Measurements from ENCODE around the gene SVEP1. TPM values are rescaled to one million over a fixed set of nuclear protein-coding genes. Genes with fewer than 3 reads are reported as not detected.

Gene SVEP1
- total RNA-seq, 2 donors from 2014 or later: 6.5 to 16.9 TPM

GRCh38 chr9:110340306-110340705 is 239.2 kb downstream of the SVEP1 start:
- intact Hi-C loops (cut with DNase I, micrococcal nuclease): no loop called here
- ATAC-seq (no peak), DNase-seq (no peak)

DNA sequence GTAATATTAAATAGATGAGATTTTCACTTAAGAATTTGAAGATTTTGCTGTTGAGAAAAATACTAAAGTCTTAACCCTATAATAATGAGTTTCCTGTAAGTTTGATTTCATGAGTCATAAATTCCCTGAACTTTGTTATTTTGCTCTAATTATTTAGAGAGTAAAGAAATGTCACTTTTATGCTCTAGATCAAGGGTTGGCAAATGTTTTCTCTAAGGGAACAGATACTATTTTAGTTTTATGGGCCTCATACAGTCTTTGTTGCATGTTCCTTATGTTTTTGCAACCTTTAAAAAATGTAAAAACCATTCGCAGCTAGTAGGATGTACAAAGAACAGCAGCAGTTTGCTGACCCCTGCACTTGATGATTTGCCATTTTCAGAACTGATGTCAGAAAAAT is 241.4 kb downstream of the SVEP1 start:
- ATAC-seq: no peak
- intact Hi-C loops (cut with DNase I, micrococcal nuclease): no loop called here

DNA sequence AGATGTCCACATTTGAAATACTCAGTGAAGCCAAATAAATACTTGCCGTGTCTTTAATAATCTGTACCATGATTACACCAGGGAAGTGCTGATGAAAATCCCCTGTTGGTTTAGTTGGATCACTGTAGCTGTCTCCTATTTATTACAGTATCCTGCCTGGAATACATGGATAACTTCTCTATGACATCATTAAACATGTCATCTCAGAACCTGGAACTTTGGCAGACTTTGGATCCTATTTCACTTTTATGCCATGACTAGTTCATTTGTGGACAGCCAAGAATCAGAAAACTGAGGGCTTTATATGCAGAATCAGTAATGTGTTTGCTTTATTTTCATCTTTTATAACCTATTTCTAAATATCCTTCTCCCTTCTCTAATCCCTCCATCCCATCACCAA is 241.8 kb downstream of the SVEP1 start, which contains the start of gene TXNDC8:
Gene TXNDC8, minus strand, starts transcription at position 137 of the 400 bp plus-strand sequence.
- ATAC-seq: no peak
- DNase-seq: no peak
- intact Hi-C loops (cut with DNase I, micrococcal nuclease): no loop called here

More for the DNA sequence above, 241.4 kb downstream of the SVEP1 start:
- no peak for DNase-seq

DNA sequence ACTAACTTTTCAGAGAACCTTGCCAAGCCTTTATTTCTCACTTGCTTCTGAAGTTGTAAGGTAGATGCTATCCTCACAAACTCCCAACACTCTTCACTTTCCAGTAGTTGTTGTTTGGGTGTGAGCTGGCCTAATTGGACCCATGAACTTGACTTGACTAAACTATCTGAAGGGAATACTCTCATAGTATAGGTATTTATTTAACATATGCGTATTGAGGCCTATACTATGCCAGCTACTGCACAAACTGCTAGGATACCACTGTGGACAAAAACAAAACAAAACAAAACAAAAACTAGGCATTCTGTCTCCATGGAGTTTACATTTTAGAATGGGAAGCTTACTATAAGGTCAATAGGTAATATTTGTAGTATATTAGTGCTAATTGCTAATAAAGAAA is 243.2 kb downstream of the SVEP1 start:
- intact Hi-C loops (cut with DNase I, micrococcal nuclease): no loop called here
- ATAC-seq (no peak), DNase-seq (no peak)

DNA sequence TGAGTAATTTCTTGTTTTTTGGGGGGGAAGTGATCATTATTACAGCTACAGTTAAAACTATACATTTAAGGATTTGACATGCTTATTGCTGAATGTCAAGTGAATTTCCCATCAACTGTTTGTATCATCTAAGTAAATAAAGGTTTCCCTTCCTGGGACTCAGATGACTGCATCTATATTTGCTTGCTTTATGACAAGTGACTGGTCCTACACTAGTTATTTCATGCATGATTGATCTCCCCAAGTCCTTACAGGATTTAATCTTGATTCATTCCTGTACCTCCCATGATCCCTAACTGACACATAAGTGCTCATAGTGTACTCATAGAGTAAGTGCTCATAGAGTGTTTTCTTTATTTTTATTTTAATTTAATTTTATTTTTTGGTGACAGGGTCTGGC is 244.7 kb downstream of the SVEP1 start:
- intact Hi-C loops (cut with DNase I, micrococcal nuclease): no loop called here
- no peak for DNase-seq

DNA sequence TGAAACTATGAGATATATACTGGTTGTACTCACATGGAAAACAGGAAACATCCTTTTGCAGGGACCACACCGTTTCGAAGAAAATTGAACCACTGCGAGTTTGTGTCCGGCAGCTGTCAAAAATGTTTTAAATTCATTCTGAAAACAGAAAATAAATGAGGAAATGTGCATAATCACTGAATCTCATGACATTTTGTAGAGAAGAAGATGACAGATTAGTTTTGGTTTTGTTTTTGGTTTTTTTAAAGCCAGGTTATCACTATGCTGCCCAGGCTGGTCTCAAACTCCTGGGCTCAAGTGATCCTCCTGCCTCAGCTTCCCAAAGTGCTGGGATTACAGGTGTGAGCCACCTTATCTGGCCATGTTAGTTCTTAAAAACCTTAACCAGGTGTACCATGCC is 245.4 kb downstream of the SVEP1 start:
- ATAC-seq: no peak
- no peak for DNase-seq
- intact Hi-C loops (cut with DNase I, micrococcal nuclease): no loop called here

More for the DNA sequence above, 244.7 kb downstream of the SVEP1 start:
- ATAC-seq: no peak

DNA sequence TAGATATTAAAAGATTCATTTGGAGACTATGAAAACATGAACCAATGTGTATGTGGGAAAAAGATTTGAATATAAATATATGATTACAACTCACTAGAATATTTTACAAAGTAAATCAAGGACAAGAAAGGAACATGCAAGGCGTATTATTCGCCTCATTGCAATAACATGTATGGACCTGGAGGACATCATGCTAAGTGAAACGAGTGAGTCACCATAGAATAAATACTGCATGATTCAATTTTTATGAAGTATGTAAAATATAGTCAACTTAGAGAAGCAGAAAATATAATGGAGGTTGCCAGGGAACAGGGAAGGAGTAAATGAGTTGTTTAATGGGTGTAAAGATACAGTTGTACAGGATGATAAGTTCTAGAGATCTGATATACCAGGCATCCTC is 246.8 kb downstream of the SVEP1 start:
- ATAC-seq (no peak), DNase-seq (no peak)
- intact Hi-C loops (cut with DNase I, micrococcal nuclease): no loop called here

DNA sequence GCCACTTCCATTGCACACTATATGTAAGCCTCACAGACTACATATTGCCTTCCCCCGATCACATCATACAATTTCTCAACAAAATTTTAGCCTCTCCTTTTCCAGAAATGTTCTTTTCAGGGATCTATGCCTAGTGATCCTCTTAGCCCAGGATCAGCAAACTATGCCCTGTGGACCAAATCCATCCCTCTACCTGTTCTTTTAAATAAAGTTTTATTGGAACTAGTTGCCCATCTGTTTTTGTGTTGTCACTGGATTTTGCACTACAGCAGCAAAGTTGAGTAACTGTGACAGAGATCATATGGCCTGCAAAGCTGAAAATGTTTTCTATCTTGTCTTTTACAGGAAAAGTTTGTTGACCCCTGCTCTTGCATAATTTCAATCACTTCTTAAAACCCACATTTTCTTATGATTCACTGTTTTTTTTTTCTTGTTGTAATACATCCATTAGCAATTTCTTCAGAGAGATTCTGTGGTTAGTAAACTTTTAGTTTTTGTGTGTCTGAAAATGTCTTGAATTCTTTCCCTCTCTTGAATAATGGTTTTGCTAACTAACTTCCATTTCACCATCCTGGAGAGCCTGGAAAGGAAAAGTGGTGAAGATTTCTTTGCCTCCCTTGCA is 248.9 kb downstream of the SVEP1 start:
- ATAC-seq: no peak
- DNase-seq: no peak
- intact Hi-C loops (cut with DNase I, micrococcal nuclease): no loop called here

DNA sequence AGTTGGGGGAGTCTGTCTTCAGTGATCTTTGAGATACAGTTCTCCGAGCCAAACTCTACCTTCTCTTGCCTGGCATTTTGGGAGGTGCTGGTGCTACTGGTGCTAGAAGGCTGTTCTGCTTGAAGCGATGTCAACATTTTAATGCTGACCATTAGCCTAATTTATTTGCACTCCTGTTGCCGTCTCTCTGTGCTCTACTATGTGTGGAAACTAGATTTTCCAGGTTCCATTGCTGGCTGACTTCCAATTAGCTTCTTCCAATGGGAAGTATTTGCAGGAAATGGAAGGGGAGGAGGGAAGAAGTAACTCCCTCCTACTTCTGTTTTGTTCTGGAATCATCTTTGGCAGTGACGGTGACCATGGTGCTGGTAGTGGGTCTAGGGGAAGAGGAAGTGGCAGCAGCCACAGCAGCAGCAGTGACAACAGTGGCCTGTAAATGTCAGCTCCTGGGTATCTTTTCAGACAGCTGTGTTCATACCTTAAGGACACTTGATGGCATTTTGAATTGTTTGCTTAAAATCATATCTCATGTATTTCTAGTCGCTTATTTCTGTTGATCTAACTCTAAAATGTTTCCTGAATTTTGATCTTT is 249.8 kb downstream of the SVEP1 start:
- intact Hi-C loops (cut with DNase I, micrococcal nuclease): no loop called here
- DNase-seq (no peak), ATAC-seq (no peak)

GRCh38 chr9:110328763-110329162 is 250.8 kb downstream of the SVEP1 start:
- DNase-seq: no peak
- intact Hi-C loops (cut with DNase I, micrococcal nuclease): no loop called here
- ATAC-seq: no peak

- intact Hi-C loops (cut with DNase I, micrococcal nuclease): no loop called here
- DNase-seq (no peak), ATAC-seq (peak; percentile 84)
These were observed 251.8 kb downstream of the SVEP1 start for GRCh38 chr9:110327716-110328115.

- intact Hi-C loops (cut with DNase I, micrococcal nuclease): no loop called here
- no peak for DNase-seq
- ATAC-seq: no peak
These were observed 255.7 kb downstream of the SVEP1 start for GRCh38 chr9:110323818-110324217.

DNA sequence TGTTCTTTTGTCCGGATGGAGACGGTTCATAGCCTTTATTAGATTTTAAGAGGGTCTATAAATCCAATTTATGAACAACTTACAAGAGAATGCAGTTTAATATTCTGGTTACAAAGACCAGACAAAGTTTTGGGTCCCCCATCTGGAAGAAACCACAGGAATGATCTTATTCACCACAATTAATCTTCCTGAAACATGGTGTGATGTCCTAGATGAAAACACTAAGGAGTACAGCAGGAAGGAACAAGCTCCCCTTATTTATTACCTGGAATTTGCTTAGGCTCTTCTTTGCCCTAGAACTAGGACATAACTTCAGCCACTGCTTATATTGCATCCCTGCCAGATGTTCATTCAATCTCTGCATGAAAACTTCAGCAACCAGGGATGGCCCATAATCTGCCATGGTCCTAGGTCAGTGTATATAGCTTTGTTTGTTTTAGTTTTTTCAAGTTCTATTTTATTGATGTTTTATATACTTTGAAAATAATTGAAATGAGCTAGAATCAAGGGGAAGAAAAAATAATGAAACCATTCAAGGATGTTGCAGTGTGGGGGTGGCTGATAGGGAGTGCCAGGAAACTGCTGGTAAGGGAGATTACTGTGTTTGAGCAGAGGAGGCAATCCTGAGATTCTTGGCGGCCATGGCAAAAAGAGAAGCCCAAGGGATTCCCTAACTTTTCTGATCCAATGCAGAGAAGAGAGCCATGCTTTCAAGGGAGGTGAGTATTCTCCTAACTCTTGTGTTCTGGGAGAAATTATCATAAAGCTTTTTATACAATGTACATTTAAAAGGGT is 258.7 kb downstream of the SVEP1 start:
- ATAC-seq (peak; percentile 29), DNase-seq (no peak)
- intact Hi-C loops (cut with DNase I, micrococcal nuclease): no loop called here

GRCh38 chr9:110319781-110320492 is 259.6 kb downstream of the SVEP1 start:
- no peak for DNase-seq
- intact Hi-C loops (cut with DNase I, micrococcal nuclease): no loop called here
- ATAC-seq: no peak

DNA sequence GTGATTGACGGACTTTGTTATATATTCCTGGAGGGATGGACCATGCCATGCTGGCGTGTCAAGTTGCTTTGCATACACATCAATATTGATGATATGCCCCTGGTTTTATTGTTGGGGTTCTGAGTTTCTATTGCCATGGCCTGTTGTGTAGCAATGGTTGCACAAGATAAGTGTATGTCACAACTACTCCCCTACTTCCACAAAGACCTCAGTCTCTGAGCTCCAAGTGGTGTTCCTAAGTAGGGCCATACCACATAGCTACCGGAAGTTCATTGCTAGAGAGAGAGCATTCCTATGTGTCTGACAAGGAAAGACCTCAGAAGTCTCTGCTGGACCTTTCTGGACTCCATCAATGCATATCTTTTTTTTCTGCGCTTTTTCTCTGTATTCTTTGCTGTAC is 261.6 kb downstream of the SVEP1 start:
- intact Hi-C loops (cut with DNase I, micrococcal nuclease): no loop called here
- no peak for DNase-seq
- no peak for ATAC-seq

GRCh38 chr9:110316261-110317075 is 263.1 kb downstream of the SVEP1 start:
- ATAC-seq (no peak), DNase-seq (no peak)
- intact Hi-C loops (cut with DNase I, micrococcal nuclease): no loop called here

Measured in left colon (tissue), 2 donors.